T-helper 1 cell treated with Interleukin-12 subunit alpha and Interleukin-12 subunit beta and Interleukin-4 antibody, amounts not matched to agents 30 ng/mL and 1 ng/mL, for 36 hours (primary cell): ENCODE measurements around the gene MRPS23. TPM values are rescaled to one million over a fixed set of nuclear protein-coding genes. Genes with fewer than 3 reads are reported as not detected.

Experiments
- intact Hi-C: fragments of 100-400 bp; cut with micrococcal nuclease; formaldehyde crosslinking; loops from one replicate; pipeline ENCODE4 v1.15.1; 2024
- total RNA-seq: library from RNA; stranded (reverse); gene quantifications from 2 replicates; pipeline ENCODE4 v1.2.3, GENCODE V29; 2022

The MRPS23 gene
- total RNA-seq, 1 donor from 2014 or later, result 40.5 TPM

DNA sequence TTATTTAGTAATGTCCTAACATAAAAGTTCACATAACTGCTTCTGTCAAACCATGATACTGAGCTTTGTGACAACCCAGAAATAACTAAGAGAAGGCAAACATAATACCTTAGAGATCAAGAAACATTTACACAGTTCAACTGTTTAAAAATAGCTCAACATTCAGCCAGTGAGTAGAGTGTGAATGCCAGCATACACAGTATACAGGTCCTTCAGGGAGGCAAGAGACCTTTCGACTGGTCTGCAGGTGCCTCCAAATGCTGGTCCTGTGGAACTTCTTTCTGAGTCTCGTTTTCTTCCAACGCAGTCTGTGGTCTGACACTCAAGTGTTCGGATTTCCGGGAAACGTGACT is 10.3 kb downstream of the MRPS23 start:
- intact Hi-C loops, result no loop called here

GRCh38 chr17:57838857-57839570 is 10.8 kb downstream of the MRPS23 start:
- intact Hi-C loops, result no loop called here

DNA sequence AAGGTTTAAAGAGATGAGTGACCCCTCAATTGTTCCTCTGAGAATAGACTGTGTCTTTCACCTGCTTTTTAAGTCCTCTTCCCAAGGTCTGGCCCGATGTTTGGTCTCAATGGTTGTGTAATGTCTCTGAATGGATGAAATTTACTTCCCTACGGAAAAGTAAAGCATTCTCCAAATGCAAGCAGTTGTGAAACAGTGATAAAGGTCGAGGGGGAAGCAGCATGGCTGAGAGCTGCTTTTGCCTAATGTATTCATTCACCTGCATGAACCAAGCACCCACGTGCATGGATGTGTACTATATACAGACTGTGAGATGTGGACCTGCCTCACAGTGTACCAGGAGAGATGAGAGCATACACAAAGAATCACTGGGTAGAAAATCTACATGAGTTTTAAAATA is 11.4 kb downstream of the MRPS23 start:
- intact Hi-C loops, result no loop called here

DNA sequence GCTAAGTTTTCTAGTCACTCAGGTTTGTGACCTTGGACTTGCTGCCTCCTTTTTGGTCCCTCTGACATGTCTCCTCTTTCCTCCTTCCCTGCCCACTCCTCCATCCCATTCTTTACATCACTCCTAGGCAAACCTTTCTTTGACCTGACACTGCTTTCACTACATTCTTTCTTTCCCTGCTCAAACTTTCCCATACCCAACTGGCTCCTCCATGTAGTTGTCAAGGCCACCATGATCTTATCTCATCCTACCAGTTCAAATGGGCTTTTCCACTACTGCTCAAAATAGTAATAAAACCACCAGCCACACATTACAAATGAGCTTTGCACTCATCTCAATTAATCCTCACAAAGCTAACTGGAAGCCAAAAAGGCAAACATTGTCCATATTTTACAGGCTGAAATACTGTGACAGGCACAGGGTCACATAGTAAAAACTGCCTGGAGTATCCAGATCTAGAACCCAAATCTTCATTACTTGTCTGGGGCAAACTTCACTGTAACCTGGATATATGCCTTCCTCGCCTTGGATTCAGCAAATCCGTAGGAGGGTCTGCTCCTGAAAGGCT is 14.4 kb downstream of the MRPS23 start:
- intact Hi-C loops, result no loop called here

GRCh38 chr17:57834146-57834741 is 15.6 kb downstream of the MRPS23 start:
- intact Hi-C loops, result loop anchor here (5.0 kb wide), 1 partner anchor 237 kb away; no protein-coding TSS in a partner anchor

DNA sequence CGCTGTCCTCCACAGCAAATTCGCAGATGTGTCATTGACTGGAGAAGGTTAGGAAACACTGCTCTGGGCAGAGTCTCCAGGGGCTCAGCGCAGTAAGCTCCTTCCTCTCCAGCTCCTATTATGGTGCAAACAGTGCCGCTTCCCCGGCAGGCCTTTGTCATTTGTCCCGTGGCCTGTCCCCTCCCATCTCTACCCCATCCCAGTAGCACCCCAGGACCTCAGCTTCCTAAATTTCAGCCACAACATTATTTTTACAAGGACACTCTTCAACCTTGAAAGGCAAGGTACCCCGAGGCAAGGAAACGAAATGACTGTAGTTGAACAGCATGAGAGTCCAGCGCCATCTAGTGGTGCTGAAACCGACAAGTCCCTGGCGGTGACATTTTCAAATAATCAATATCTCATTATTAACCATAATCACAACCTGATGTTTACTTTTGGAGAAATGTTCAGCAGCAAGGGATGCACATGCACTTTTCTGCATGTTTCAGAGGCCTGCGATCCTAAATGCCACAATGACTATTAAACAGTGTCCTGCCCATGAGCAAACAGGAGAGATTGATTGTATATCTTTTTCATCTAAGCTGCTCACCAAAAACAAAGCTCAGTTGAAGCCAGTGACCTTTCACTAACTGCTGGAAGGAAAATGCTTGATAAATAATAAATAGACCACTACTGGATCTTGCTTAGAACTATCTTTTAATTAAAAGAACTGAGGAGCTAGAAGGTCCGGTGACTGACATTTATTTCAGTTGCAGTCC is 16.5 kb downstream of the MRPS23 start:
- intact Hi-C loops, result loop anchor here (1.0 to 5.0 kb wide), 5 partner anchors 86 to 702 kb away; no protein-coding TSS in a partner anchor

DNA sequence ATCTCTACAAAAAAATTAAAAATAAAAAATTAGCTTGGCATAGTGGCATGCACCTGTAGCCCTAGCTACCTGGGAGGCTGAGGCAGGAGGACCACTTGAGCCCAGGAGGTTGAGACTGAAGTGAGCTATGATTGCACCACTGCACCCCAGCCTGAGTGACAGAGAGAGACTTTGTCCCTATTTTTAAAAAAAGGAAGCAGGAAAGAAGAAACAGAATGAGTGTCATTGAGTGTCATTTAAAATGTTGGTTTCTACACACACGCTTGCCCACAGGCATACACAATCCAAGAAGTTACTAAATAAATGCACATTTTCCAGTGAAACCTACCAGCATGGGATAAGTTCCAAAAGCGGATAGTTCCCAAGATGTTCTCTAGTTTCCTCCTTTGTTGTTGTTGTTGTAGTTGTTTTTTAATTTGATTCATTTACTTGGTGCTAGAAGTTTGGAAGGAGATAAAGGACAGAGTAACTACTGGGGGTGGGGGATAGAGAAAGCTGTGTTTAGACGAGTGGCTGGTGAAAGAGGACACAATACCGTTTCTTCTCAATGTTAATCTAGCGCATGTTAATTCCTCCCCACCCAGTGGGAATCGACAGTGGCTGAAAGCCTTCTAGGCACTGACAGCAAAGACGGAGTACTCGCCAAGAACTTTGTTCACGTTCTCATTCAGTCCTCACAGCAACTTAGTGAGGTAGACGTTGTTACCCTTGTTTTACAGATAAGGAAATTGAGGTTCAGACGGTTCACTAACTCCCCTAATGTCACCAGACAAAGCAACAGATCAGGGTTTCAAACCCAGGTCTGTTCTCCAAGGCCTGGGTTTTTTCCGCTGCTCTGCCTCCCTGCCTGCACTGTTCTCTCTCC is 17.3 kb downstream of the MRPS23 start:
- intact Hi-C loops, result loop anchor here (1.0 to 5.0 kb wide), 5 partner anchors 85 to 701 kb away; no protein-coding TSS in a partner anchor

DNA sequence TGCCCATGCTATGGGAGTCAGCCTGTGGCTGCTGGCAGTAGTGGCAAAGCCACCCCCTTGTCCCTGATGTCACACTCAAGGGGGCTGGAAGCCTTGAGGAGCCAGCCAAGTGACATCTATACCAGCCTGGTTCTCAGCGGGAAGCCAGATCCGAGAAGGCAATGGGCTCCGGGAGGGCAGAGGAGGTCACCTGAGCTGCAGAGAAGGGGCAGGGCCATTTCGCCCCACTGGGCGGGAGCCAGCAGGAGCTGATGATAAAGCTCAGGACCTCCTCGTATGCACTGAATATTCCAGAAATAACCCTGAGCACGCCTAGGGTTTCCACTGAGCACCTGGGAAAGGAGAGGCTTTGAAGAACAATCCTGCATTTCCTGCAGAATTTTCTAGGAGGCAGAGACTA is 19.0 kb downstream of the MRPS23 start:
- intact Hi-C loops, result loop anchor here (5.0 kb wide), 1 partner anchor 234 kb away; no protein-coding TSS in a partner anchor

DNA sequence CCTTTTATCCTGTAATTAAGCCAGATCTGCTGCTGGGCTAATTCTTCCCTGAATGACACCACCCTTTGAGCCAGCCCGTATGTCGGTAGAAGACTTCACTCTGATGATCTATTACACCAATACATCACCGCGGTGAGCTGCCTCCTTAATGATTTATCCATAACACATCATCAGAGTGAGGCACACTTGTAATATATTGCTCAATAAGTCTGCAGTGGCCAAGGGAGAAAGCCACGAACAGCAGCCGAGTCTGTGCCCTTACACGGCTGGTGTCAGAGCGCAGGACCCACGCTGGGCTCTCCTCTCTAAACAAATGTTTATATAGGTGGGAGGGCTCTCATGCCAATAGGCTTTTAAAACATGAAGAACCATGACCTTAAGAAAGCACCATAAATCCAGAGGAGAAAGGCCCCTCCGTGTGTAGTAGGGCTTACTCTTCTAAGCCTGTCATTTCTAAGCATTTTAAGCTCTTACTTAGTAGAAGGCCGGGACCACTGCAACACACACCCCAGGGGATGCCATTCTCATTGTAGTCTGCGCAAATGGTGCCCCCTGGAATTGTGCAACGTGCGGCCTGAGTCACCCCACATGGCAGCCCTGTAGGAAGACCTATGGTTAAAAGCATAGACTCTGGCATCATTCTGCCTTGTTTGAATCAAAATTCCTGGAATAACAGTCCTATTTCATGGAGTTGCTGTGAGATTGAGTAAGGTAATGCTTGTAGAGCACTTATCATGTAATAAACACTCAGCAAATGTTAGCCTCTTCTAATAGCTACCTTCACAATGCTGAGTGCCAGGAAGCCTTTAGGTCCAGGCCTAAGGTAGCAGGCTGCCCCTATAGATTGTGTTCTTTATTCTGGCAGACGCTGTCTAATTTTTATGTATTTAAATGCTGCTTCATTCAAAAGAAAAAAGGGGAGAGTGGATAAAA is 26.1 kb downstream of the MRPS23 start:
- intact Hi-C loops, result no loop called here

DNA sequence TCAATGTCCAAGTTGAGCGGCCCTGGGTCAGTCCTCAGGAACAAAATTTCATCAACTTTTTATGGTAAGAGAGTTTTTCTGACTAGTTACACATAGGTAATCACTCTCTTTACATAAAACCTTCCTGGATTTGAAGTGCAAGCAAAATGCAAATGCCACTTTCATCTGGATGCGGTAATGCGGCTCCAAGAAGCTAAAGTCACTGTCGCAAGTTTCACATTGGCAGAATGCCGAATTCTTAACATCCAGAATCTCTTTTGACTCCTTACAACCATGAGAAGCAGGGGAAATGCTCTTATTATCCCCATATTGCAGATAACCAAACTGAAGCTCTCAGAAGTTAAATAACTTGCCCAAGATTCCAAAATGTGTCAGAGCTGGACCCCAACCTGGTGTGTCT is 30.0 kb downstream of the MRPS23 start:
- intact Hi-C loops, result no loop called here

- intact Hi-C loops, result no loop called here
Observed at GRCh38 chr17:57819285-57819684, 30.6 kb downstream of the MRPS23 start.

DNA sequence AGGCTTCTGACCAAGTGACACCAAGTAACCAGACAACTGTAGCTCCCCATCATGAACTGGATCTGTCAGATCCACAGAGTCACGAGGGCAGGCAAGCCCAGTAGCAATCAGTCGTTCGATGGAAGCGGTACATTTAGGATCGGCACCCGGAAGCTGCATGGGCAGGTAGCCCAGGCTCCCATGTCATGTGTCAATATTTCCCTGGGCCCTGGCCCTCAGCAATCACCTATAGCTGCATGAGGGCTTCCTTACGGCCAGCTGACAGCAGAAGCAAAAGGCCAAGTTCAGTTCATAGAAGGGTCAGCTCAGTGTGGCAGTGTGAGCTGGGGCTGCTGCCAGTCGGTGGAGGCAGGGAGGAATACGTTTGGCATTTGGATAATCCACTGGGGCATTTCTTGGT is 31.8 kb downstream of the MRPS23 start:
- intact Hi-C loops, result no loop called here

GRCh38 chr17:57817299-57817698 is 32.5 kb downstream of the MRPS23 start:
- intact Hi-C loops, result no loop called here

DNA sequence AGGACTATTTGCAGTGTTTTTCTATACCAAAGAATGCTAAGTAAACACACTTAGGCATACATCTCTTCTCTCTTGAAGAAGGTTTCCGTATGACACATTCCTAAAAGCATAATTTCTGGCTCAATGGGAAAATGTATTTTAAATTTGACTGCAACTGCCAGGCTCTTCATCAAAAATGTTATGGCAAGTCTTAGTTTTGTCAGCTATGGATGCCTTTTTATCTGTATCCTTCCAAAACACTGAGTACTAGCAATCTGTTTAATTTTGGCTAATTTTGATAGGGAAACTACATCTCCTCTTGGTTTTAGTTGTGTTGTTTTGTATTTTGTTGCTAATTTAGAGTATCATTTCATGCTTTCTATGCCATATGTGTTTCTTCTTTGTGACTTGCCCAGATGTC is 35.4 kb downstream of the MRPS23 start:
- intact Hi-C loops, result no loop called here

GRCh38 chr17:57811638-57812280 is 38.1 kb downstream of the MRPS23 start:
- intact Hi-C loops, result no loop called here

GRCh38 chr17:57810721-57811637 is 38.9 kb downstream of the MRPS23 start:
- intact Hi-C loops, result no loop called here

GRCh38 chr17:57809879-57810278 is 40.0 kb downstream of the MRPS23 start:
- intact Hi-C loops, result no loop called here

GRCh38 chr17:57808882-57809281 is 41.0 kb downstream of the MRPS23 start:
- intact Hi-C loops, result no loop called here
